ENCODE results near the gene FSTL3. TPM values are rescaled to one million over a fixed set of nuclear protein-coding genes. Genes with fewer than 3 reads are reported as not detected.

FSTL3 gene
- total RNA-seq, 1 experiment from 2014 or later, result 6.0 TPM

- Histone ChIP-seq H3K9me3 (ENCODE audit: low read depth, low read length, poor library complexity, severe bottlenecking) (no peaks in the 10 kb centered on the region), H3K36me3 (ENCODE audit: insufficient read depth, low read length, poor library complexity, severe bottlenecking) (peaks cover 14% of the 10 kb centered on the region), H3K4me1 (ENCODE audit: insufficient read depth, low read length, poor library complexity, severe bottlenecking) (peaks cover 8% of the 10 kb centered on the region), H3K4me3 (ENCODE audit: low read depth, low read length, poor library complexity, severe bottlenecking) (no peak overlapping the region), H3K27ac (ENCODE audit: low read depth, low read length, poor library complexity, severe bottlenecking) (no peak overlapping the region), H3K27me3 (replicated peaks; ENCODE audit: insufficient read depth, low read depth, low read length, poor library complexity) (no peaks in the 10 kb centered on the region)
- ChIA-PET CTCF (no interaction called here), POLR2A (ENCODE audit: low non-redundant PET) (no interaction called here)
- TF ChIP-seq EZH2 (IDR thresholded peaks at IDR 0.05; ENCODE audit: borderline replicate concordance, low read depth, low read length, poor library complexity, severe bottlenecking), result no peak
- no peak for TF ChIP-seq CTCF (conservative IDR thresholded peaks at IDR 0.05; ENCODE audit: low read depth, low read length)
- no peak for DNase-seq (ENCODE audit: low spot score)
- BruUV-seq (replicated peaks), result no TSS peak
- intact Hi-C loops (cut with micrococcal nuclease; ENCODE audit: unreplicated experiment), result no loop called here
Observed at GRCh38 chr19:658059-658839, 17.9 kb upstream of the FSTL3 start.

- BruUV-seq (replicated peaks), result no TSS peak
- no peak overlapping the region for H3K4me3 ChIP-seq (ENCODE audit: low read depth, low read length, poor library complexity, severe bottlenecking)
- peaks cover 6% of the 10 kb centered on the region for H3K36me3 ChIP-seq (ENCODE audit: insufficient read depth, low read length, poor library complexity, severe bottlenecking)
- peaks cover 14% of the 10 kb centered on the region for H3K4me1 ChIP-seq (ENCODE audit: insufficient read depth, low read length, poor library complexity, severe bottlenecking)
- DNase-seq (ENCODE audit: low spot score), result no peak
- no peaks in the 10 kb centered on the region for H3K9me3 ChIP-seq (ENCODE audit: low read depth, low read length, poor library complexity, severe bottlenecking)
- ChIA-PET CTCF (no interaction called here), POLR2A (ENCODE audit: low non-redundant PET) (no interaction called here)
- no peaks in the 10 kb centered on the region for H3K27me3 ChIP-seq (replicated peaks; ENCODE audit: insufficient read depth, low read depth, low read length, poor library complexity)
- TF ChIP-seq EZH2 (IDR thresholded peaks at IDR 0.05; ENCODE audit: borderline replicate concordance, low read depth, low read length, poor library complexity, severe bottlenecking), result no peak
- TF ChIP-seq CTCF (conservative IDR thresholded peaks at IDR 0.05; ENCODE audit: low read depth, low read length), result no peak
- intact Hi-C loops (cut with micrococcal nuclease; ENCODE audit: unreplicated experiment), result no loop called here
- H3K27ac ChIP-seq (ENCODE audit: low read depth, low read length, poor library complexity, severe bottlenecking), result no peak overlapping the region
Observed at GRCh38 chr19:658916-659839, 17.0 kb upstream of the FSTL3 start.

- CTCF ChIA-PET, result no interaction called here
- intact Hi-C loops (cut with micrococcal nuclease; ENCODE audit: unreplicated experiment), result loop anchor here (10.0 kb wide), 1 partner anchor 254 kb away; the partner anchor contains the start of genes KISS1R and R3HDM4
- POLR2A ChIA-PET (ENCODE audit: low non-redundant PET), result interaction anchor here (0.6 kb wide), 1 partner anchor 443 kb away, joined by 26 read pairs; the partner anchor contains the start of gene GPX4
- BruUV-seq (replicated peaks), result TSS peak; percentile 30
- H3K4me3 ChIP-seq (ENCODE audit: low read depth, low read length, poor library complexity, severe bottlenecking), result peak overlapping the region; percentile 99
- no peaks in the 10 kb centered on the region for H3K27me3 ChIP-seq (replicated peaks; ENCODE audit: insufficient read depth, low read depth, low read length, poor library complexity)
- H3K4me1 ChIP-seq (ENCODE audit: insufficient read depth, low read length, poor library complexity, severe bottlenecking), result peaks cover 17% of the 10 kb centered on the region
- H3K36me3 ChIP-seq (ENCODE audit: insufficient read depth, low read length, poor library complexity, severe bottlenecking), result peaks cover 2% of the 10 kb centered on the region
- peak overlapping the region; percentile 95 for H3K27ac ChIP-seq (ENCODE audit: low read depth, low read length, poor library complexity, severe bottlenecking)
- H3K9me3 ChIP-seq (ENCODE audit: low read depth, low read length, poor library complexity, severe bottlenecking), result no peaks in the 10 kb centered on the region
- no peak for DNase-seq (ENCODE audit: low spot score)
- TF ChIP-seq EZH2 (IDR thresholded peaks at IDR 0.05; ENCODE audit: borderline replicate concordance, low read depth, low read length, poor library complexity, severe bottlenecking) (no peak), CTCF (conservative IDR thresholded peaks at IDR 0.05; ENCODE audit: low read depth, low read length) (no peak)
Observed at GRCh38 chr19:660793-661426, 15.3 kb upstream of the FSTL3 start.

All from A673 (cell line).